GM11168 (cell line): ENCODE results near the gene METTL4.

Experiments used
- in situ Hi-C: fragments of 300-500 bp; cut with MboI; formaldehyde crosslinking; loops from one replicate; pipeline ENCODE4 v1.12.0; 2022; ENCODE audit warnings: low sequenced_read_pairs; ENCODE audit not compliant: unreplicated experiment

The METTL4 gene

DNA sequence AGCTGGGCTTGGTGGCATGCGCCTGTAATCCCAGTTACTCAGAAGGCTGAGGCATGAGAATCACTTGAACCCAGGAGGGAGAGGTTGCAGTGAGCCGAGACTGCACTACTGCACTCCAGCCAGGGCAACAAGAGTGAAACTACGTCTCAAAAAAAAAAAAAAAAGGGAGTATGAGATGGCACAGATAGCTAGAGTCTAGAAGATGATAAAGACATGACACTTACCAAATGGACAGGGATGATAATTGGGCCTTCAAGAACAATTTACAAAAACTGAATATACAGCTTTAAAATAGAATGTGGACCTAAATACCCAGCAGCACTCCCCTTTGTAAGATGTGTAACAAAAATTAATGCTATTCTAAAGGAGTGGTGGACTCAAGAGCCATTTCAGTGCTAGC, 2.7 kb downstream of the METTL4 start:
- in situ Hi-C loops = no loop called here

DNA sequence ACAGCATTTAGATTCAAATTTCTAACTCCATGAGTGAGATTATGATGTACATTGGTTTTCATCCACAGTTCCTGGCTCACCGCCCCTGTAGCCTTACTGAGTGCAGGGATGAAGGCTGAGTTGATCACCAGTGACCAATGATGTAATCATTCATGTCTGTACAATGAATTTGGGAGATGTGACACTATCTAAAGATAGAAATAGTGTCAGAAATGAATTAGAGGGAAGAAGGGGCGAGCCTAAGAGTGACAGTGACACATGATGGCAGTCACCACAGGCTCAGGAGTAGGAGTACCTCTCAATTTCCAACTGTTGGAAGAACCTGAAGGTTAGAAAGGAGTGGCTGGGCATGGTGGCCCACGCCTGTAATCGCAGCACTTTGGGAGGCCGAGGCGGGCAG, 3.2 kb downstream of the METTL4 start:
- in situ Hi-C loops = no loop called here

DNA sequence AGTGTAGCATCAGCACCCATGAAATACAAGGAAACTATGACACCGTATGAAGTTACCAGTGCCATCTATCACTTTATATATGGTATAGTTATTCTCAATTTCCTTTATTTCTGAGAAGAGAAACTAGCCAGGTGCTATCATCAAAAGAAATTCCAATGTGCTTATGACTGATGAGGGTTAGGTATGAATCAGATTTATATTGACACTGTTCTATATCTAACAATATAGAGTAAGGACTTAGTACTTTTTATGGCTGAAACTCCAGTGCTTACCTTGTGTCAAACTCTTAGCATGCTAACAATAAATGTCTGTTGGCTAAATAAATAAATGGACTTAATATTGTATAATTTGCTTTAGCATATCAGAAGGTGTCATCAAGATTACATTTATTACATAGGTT, 6.9 kb downstream of the METTL4 start:
- in situ Hi-C loops = no loop called here

DNA sequence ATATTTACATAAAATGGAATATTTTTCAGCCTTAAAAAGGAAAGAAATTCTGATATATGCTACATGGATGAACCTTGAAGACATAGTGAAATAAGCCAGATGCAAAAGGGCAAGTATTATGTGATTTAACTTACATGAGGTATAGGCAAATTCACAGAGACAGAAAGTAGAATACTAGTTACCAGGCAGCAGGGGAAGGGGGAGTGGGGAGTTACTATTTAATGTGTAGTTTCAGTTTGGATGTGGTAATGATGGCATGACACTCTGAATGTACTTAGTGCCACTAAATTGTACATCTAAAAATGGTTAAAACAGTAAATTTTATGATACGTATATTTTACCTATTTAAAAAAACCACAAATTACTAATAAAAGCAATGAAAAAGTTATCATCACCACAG, 12.1 kb downstream of the METTL4 start:
- in situ Hi-C loops = no loop called here

DNA sequence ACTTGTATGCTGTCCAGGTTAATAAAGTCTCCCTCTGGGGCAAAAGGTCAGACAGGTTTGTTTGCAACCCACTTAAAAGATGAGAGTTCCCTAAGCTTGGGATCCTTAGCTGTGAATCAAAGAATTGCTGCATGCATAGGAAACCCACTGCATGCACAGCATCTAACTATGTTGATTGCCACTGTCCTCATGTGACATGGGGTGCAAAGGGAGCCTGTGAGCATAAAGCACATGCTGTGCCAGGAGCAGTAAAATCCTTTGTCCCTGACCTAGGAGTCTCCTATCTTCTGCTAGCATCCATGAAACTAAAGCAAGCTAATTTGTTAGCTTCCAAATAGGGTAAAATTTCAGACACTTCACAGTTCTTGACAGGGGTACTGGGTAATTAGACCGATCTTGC, 13.8 kb downstream of the METTL4 start:
- in situ Hi-C loops = no loop called here

DNA sequence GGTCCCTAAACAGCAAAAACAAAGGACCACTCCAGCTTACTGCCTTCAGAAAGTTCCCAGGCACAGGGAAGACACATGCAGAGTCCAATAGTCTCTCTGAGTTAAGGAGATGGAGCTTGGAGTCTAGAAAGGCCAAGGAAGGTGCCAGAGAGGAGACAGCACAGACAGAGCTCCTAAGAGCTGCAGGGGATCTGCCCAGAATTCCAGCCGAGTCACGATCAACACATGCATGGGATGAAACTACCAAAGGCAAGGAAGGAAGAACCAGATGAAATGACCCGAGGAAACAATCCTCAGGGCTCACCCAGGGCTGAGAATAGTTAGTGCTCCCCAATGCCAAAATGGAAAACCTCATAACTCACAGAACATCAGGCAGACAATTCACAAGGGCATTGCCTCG, 15.4 kb downstream of the METTL4 start:
- in situ Hi-C loops = no loop called here

DNA sequence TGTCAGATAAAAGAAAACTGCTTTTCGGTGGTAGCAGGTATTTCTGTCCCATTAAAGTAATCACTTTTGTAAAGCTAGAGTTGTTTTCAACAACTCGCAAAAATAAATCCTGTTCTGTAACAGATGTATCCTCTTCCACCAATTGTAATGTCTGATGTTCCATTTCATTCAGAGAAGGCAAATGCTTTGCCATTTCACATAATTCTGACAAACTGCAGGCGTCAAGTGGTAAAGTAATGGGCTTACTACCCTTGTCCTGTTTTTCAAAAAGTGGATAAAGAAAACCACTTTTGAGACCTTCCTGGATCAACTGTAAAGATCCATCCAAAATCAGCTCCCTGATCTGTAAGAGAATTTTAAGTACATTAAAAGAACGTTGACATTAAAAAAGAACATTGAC, 16.6 kb downstream of the METTL4 start:
- in situ Hi-C loops = no loop called here

DNA sequence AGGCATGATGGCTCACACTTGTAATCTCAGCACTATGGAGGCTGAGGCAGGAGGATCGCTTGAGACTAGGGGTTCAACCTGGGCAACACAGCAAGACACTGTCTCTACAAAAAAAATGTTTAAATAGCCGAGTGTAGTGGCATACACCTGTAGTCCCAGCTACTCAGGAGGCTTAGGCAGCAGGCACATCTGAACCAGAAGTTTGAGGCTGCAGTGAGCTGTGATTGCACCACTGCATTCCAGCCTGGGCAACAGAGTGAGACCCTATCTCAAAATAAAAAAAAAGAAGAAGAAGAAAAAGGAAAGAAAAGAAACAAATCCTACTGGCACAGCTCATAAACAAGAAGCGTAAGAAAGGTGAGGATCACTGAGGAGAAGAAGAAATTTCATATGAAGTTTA, 19.9 kb downstream of the METTL4 start:
- in situ Hi-C loops = no loop called here

DNA sequence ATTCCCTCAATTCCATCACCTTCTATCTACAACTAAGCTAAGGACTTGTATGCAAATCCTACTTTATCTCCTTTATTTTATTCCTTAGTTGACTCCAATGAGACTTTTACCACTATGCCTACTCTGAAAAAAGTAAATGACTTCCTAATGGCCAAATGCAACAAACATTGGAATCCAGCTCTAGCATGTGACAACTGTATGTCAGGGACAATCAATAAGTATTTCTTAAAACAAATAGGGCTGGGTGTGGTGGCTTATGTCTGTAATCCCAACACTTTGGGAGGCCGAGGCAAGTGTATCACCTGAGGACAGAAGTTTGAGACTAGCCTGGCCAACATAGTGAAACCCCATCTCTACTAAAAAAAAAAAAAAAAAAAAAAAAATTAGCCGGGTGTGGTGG, 21.8 kb downstream of the METTL4 start:
- in situ Hi-C loops = loop anchor here (25.0 kb wide), 3 partner anchors 212 to 1687 kb away; no protein-coding TSS in a partner anchor

DNA sequence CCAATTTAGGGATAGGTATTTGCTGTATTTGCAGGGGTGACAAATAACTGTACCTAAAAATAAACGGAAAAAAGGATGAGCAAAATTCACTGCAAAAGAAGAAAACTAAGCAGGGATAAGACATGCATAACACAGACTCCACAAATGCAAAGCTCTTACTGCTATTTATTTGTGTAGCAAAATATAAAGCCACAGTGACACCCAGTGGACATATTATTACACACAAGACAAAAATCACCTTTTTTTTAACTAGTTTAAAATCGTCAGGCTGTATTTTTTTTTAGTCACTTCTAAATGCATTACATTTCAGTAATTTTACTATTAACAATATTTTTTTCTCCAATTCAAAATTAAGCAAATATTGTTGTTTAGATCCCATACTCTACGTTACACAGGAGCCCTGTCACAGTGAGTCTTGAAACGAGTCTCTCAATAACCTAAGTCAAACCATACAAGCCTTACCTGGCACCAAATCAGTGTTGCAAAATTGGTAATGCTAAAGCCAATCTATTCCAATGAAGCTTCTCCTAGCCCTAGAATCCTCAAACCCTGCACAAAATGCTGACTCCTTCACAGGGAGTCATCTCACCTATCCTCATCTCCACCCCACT, 23.7 kb downstream of the METTL4 start:
- in situ Hi-C loops = loop anchor here (25.0 kb wide), 3 partner anchors 210 to 1685 kb away; no protein-coding TSS in a partner anchor

DNA sequence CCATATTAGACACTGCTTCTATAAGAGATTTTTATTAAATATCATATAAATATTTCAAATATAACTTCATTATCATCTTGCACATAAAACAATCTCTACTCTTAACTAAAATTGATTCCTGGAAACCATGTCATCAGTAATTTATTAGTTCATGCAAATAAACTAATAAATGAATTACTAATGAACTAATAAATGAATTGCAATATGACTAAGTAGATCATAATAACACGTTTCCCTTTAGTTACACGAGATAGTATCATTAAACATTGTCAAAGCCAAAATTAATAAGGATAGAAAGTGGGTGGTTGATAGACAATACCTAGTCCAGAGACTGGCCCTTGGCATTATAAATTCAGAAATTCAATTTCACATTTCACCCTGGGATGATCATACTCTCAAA, 26.1 kb downstream of the METTL4 start:
- in situ Hi-C loops = loop anchor here (25.0 kb wide), 3 partner anchors 208 to 1683 kb away; no protein-coding TSS in a partner anchor

DNA sequence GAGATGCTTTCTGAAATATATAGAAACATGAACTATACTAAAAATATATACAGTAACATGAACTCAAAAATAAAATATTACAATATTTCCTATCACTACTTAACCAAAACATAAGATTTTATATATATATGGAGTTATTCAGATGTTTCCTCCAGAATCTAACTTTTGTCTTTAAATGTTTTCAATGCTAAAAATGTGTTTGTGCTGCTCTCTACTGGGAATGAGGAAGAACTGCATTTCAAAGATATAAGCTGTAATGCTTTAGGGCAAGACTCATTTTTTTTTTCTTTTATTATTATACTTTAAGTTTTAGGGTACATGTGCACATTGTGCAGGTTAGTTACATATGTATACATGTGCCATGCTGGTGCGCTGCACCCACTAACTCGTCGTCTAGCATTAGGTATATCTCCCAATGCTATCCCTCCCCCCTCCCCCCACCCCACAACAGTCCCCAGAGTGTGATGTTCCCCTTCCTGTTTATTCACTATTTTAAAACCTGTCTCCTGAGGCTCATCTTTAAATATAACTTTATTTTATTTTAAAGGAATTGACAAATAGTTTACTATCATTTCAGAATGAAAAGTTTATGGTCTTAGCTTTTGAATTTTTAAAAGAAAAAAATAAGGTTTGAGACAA, 29.3 kb downstream of the METTL4 start:
- in situ Hi-C loops = loop anchor here (25.0 kb wide), 3 partner anchors 205 to 1680 kb away; no protein-coding TSS in a partner anchor

DNA sequence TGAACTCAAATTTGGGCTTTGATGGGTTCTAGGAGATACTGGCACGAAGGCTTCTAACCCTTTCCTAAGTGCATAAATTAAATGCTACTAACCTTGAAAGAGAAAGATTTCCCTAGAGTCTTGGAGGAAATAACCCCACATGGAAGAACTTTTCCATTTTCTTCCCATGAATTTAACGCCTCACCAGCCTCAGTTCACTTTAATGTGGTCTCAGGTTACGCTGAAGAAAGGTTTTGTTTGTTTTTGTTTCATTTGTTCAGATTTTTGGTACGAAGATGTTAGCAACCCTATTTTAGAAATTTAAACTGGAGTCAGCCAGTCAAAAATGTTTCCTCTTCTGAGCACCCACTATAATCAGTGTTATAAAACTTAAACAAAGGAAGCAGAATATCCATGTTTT, 30.7 kb downstream of the METTL4 start:
- in situ Hi-C loops = loop anchor here (25.0 kb wide), 3 partner anchors 203 to 1678 kb away; no protein-coding TSS in a partner anchor

DNA sequence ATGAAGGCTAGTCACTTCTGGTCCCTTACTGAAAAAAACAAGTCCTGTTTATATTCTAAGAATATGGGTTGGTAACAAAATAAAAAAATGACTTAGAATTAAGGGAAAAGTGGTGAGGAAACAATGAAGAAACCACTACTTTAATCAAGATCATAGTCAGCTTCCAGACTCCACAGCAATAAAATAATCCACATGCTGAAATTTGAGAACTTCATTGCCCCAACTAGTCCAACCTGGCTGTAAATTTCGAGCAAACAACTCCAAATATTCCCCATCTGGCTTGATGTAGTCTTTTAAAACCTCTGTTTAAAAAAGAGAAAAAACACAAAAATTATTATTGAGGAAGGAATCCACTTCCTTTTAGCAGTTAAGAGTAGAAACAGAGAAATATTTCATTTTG, 32.5 kb downstream of the METTL4 start:
- in situ Hi-C loops = loop anchor here (25.0 kb wide), 3 partner anchors 202 to 1677 kb away; no protein-coding TSS in a partner anchor

DNA sequence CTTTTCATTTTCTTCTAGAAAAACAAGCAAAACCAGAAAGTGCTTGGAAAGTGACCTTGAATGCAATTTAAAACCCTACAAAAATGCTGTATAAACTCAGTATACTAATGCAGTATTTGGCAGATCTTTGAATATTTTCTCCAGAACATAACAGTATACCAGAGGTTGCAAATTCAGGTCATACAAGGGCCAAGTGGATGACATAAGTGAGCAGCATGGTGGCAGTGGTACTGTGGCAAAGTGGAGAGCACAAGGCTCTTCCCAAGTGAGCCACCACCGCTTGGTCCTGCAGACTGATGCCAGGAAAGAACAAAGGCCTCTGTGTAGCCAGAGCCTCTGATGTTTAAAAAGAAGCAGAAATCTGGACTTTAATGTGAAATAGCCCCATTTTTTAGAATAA, 33.1 kb downstream of the METTL4 start:
- in situ Hi-C loops = loop anchor here (25.0 kb wide), 3 partner anchors 201 to 1676 kb away; no protein-coding TSS in a partner anchor

DNA sequence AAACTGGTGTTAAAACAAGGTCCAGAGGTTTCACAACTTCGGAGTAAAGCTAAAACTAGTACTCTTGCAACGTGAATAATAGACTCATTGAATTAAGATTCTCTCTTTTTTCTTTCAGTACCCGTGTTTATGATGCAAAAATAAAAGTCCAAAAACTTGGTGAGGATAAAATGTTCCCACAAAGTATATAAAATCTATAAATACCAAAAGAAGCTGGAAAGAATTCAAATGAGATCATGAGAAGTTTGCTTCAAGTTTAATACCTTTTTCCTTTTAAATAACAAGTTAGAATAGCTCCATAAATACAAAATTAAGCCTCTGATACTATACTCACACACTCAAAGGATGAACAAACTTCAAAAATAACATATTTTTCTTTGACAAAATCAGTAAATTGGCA, 34.0 kb downstream of the METTL4 start:
- in situ Hi-C loops = loop anchor here (25.0 kb wide), 3 partner anchors 200 to 1675 kb away; no protein-coding TSS in a partner anchor

DNA sequence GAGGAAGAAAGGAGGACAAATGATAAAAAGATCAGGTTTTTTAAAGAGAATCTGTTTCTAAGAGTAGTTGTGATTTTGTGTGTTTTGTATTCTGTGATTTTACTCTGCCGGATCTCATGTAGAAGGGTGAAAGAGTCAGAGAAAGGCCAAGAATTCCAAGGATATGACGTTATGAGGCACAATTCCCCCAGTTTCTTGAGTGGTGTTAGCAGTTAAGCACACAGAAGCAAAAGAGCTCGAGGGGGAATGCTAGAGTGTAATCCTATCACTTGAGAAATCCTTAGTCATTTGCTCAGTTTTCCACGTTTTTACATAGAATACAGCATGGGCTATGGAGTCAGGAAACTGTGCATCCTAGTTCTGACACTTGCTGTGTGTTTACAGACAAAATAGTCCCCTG, 34.8 kb downstream of the METTL4 start:
- in situ Hi-C loops = loop anchor here (25.0 kb wide), 3 partner anchors 199 to 1674 kb away; no protein-coding TSS in a partner anchor

DNA sequence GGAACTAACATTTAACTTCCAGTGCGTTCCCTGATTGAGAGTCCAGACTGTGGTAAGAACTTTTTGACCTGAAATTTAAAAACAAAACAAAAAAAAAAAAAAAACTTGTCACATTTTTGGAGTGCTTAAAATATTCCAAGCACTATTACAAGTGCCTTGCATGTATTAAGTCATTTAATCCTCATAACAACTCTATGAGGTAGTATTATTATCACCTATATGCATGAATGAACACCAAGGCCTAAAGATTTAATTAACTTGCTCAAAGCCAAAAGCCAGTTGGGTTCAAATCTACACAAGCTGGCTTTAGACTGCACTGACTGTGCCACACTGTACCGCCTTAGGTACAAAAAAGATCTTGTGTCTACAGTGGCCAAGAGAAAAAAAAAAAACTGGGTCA, 35.2 kb downstream of the METTL4 start:
- in situ Hi-C loops = loop anchor here (25.0 kb wide), 3 partner anchors 199 to 1674 kb away; no protein-coding TSS in a partner anchor

DNA sequence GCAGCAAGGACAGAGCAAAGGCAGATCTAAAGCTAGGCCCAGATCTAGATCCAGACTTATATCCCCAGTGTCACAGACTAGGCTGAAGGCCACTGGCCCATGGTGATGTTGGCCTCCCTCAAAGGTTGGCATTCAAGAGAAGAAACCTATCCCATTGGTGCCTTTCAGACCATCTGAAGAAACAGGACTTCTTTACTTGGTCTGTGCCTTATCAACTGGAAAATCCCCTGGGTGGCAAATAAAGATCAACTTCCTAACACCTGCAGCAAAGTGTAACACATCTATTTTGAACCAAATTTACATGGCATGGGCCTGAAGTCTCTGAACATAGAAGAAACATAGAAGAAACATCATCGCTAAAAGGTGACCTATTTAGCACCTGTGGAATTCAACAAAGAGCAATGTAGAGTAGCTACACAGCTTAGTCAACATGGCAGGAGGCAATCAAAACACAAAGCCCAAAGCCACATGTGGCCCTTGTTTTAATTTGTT, 35.8 kb downstream of the METTL4 start:
- in situ Hi-C loops = loop anchor here (25.0 kb wide), 3 partner anchors 198 to 1673 kb away; no protein-coding TSS in a partner anchor

DNA sequence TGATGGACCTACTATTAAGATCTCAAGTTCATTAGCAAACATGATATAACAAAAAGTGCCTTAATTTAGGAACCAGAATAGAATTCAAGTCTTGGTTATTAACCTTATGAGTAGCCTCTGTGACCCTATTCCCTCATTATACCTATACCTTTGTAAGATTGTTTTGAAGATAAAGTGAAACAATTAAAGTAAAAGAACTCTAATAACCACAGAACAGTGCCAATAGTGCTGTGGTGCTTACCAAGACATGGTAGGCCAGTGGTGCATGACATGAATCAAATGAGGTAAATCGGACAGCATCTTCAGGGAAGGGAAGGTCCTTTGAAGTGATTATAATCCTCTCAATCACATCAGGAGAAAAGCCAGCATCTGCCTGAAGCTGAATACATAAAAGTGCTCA, 36.4 kb downstream of the METTL4 start:
- in situ Hi-C loops = loop anchor here (25.0 kb wide), 3 partner anchors 198 to 1673 kb away; no protein-coding TSS in a partner anchor

DNA sequence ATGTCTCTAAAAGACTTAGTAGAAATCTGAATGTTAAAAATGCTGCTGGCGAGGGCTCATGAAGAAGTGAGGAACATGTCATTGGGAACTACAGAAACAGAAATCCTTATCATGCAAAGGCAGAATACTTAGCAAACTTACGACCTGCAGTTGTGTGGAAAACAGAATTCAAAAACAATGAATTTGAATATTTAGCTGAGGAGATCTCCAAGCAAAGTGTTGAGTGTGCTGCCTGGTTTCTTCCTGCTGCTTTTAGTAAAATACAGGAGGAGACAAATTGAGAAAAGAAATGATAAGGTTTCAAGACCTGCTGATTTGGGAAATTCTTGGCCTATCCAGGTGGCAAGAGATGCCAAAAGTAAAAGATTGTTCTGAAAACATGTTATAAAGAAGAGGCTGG, 38.5 kb downstream of the METTL4 start:
- in situ Hi-C loops = loop anchor here (25.0 kb wide), 3 partner anchors 195 to 1670 kb away; no protein-coding TSS in a partner anchor
